Breast epithelium (tissue), 3 donors: ENCODE data around the gene MBTPS1.

Source experiments
- POLR2A ChIP-seq: fragments of 450-650 bp; IDR thresholded peaks from one replicate; pipeline ENCODE4 v1.6.1; 2016; ENCODE audit warnings: antibody characterized with exemption, mild to moderate bottlenecking, moderate library complexity
- TF ChIP-seq, protein P1 (sequence below), 3 donors: fragments of 450-650 bp; IDR thresholded peaks; one replicate each; pipeline ENCODE4 v1.5.1; 2016 to 2017; ENCODE audit warnings: antibody characterized with exemption in 3 of 3, mild to moderate bottlenecking in 3 of 3, moderate library complexity in 3 of 3

DNA sequence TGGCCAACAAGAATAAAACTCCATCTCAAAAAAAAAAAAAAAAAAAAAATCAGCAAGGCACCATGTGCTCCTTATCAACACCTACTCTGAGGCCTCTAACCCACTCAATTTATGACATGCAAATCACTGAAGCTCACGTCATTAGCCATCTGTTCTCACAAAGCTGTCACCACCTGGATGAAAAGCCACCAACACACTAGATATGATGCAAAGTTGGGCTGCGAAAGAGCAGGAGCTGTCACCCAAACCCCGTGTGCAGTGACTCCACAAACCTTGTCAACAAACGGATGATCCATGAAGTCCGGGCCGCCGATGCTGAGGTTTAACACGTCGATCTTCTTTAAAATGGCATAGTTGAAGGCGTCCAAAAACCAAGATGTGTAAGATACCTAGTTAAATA is 25.3 kb downstream of the MBTPS1 start:
- TF ChIP-seq POLR2A, result no peak
- TF ChIP-seq, protein P1, sequence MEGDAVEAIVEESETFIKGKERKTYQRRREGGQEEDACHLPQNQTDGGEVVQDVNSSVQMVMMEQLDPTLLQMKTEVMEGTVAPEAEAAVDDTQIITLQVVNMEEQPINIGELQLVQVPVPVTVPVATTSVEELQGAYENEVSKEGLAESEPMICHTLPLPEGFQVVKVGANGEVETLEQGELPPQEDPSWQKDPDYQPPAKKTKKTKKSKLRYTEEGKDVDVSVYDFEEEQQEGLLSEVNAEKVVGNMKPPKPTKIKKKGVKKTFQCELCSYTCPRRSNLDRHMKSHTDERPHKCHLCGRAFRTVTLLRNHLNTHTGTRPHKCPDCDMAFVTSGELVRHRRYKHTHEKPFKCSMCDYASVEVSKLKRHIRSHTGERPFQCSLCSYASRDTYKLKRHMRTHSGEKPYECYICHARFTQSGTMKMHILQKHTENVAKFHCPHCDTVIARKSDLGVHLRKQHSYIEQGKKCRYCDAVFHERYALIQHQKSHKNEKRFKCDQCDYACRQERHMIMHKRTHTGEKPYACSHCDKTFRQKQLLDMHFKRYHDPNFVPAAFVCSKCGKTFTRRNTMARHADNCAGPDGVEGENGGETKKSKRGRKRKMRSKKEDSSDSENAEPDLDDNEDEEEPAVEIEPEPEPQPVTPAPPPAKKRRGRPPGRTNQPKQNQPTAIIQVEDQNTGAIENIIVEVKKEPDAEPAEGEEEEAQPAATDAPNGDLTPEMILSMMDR (IDR thresholded peaks at IDR 0.05), result no peak
